ENCODE data around the gene MCHR2.
A peak's percentile ranks its signal among the peaks of the same experiment; 100 is the strongest.
"Not testable (repeated sequence)": the region's sequence is repeated elsewhere in the genome, so short reads cannot be mapped to it uniquely, and the experiment has no call there.

Gene MCHR2, protein sequence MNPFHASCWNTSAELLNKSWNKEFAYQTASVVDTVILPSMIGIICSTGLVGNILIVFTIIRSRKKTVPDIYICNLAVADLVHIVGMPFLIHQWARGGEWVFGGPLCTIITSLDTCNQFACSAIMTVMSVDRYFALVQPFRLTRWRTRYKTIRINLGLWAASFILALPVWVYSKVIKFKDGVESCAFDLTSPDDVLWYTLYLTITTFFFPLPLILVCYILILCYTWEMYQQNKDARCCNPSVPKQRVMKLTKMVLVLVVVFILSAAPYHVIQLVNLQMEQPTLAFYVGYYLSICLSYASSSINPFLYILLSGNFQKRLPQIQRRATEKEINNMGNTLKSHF

DNA sequence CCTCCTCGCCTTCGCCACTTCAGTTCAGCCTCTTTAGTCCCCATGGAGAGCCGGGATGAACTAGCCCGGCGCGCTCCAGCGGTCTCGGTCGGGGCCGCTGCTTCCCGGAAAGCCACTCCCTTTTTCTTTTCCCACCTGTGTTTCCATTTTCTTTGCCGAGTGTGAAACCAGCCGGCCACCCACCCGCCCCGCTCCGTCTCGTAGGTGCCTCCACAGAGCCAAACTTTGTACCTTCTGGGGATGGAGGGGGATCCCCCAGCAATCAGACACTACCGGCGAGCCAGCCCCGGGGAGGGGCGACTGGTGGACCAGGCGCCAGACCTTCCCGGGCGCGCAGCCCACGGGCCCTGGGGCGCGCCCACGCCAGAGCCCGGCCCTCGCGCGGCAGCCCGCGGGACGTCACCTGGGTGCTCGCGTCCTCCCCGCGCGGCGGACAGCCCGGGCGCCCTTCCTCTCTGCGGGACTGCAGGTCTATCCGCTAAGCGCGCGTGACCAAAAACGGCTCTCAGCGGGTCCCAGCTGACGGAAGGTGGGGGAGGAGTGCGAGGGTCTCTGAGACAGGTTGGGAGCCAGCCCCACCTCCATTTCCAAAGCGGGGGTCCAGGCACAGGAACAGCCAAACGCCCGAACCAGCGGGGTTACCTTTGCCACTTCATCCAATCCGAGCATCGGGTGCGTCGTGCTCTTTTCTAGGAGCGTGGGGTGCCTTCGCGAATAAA lies at the start of gene MCHR2:
Gene MCHR2 (minus strand): TSS at position 691 of the 719 bp plus-strand sequence. CDS start 38,076 bp downstream, outside the sequence.
- DNase-seq = no peak

DNA sequence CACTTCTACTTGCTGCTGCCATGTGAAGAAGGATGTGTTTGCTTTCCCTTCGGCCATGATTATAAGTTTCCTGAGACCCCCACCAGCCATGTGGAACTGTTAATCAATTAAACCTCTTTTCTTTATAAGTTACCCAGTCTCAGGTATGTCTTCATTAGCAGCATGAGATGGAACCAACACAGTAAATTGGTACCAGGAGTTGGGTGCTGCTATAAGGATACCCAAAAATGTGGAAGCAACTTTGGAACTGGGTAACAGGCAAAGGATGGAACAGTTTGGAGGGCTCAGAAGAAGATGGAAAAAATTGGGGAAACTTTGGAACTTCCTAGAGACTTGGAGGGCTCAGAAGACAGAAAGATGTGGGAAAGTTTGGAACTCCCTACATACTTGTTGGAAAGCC lies 44.5 kb upstream of the MCHR2 start:
- not testable (repeated sequence) for DNase-seq

DNA sequence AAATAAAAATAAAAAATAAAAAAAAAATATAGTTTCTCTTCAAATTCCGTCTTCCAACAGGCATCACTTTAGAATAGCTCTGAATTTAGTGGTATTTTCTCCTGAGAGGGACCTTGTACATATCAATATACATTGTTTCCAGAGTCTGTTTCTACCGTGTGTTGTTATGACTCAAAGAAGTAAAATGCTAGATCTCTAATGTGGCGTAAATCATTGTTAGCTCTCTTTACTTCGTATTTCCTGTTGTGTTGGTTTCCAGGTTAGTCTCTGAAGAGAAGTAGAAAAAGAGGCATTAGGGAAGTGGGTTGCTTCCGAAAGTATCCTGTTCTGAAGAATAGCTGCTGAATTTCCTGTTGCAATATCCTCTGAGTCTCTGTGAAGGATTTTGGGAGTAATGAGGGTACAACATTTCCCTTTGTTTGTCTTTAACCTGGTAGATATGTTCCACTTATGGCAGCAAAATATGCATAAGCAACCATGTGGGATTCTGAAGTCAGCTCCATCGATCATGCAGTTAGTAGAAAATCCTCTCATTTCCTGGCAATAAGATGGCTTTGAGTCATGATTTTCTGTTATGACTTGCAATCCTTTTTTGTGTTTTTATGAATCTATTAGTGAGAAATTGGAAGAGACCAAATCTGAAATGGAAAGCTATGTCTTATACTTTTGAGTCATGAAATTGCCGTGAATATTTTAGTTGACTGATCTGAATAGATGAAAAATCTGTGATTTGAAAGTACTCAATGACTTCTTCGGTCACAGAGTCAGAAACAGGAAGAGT lies 42.0 kb upstream of the MCHR2 start:
- no peak for DNase-seq

DNA sequence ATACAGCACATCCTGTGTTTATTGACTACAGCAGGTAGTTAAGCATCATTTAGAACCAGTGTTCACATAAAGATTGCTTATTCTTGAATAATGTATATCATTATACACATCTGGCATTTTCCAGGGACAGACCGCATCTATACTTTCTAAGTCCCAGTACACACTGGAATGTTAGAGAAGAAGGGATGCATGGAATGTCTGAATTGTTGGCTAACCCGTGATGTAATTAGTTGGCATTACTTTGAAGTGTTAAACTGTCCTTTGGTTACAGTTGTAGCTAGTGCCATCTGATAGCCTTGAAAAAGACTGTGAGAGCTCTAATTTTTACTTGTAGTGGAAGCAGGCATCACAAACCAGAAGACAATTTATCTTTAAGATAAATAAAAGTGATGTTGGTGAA lies 29.8 kb upstream of the MCHR2 start:
- no peak for DNase-seq

DNA sequence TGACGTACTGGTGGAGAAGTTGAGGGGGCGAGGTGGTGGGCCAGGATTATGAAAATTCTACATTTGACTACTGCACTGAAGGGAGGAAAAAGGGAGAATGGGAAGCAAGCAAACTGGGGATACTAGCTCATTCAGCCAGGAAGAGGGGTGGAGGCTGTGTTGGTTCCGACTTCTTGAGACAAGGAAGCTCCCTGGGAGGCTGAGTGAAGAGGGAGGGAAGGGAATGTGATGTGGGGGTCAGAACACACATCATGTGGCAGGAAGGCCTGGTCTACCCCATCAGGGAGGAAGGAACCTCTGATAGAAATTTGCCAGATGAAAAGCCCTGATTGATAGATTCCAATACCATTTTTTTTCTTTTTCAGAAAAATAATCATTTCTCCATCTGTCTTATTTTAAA lies 28.8 kb upstream of the MCHR2 start:
- DNase-seq = no peak

DNA sequence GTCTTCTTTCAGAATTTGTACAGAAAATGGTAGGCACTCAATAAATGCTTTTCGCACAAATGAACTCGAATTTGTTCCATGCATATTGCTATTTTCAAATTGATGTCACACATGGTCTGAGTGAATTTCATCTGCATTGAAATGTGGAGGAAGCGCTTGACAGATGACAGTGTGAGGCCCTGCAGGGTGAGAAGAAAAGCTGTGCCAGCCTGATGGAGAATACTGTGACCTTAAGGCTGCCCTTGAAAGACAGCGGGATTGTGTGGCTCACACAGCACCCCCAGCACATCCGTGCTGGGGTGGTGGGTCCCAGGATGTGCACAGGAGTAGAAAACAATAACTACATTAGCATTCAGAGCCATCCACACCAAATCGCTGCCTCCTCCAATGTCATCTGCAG lies 14.8 kb upstream of the MCHR2 start:
- DNase-seq = no peak

GRCh38 chr6:100001915-100002388 lies 7.9 kb upstream of the MCHR2 start:
- peak; percentile 17 for DNase-seq

DNA sequence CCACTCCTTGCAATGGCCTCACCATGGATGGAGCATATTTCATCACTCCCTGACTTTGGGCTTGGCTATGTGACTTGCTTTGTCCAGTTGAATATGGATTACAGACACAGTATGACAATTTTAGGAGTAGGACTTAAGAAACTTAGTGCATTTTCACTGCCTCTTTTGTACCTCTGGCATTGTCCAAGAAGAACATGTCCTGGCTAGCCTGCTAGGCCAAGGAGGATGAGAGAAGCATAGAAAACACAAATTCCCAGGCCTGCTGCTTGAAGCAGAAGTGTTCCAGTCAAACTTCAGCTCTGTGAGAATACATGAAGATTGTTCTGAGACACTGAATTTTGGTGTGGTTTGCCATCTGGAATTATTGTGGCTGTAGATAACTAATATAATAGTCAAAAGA lies 3.1 kb upstream of the MCHR2 start:
- no peak for DNase-seq

GRCh38 chr6:99995916-99996315 lies 1.9 kb upstream of the MCHR2 start:
- DNase-seq = no peak

DNA sequence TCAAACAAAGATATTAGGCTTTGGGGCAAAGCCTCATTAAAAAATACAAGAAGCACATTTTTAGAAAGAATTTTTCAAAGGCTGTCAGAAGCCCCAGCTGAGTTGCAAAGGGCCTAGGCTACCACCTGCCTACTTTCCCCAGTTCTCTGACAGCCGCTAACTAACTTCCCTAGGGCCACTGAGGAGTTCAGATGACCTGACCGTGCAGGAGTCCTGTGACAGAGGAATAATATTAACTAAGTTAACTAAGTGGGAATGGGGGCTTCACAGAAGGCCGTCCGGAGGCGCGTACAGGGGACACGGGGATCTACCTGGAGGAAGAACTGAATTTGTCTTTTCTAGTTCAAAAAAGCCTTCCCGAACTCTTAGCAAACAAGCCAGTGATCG lies 884 bp downstream of the MCHR2 start:
- DNase-seq = no peak

DNA sequence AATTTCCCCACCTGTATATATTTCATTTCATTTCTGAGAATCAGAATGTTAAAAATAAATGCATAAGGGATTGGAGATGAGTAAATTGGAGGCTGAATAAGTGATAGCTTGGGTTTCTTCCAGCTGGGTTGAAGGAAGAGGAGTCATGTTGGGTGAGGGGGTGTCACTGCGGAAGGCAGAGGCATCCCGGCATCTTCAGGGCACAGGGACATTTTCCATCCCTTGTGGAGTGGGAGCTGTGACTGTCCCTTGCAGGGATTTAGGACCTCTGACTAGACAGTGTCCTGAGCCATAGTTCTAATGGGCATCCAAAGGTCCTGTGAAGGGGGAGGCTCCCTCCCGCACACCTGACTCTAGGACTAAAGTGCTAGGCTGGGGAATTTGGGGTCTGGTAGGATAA lies 2.1 kb downstream of the MCHR2 start:
- DNase-seq = no peak

- DNase-seq = no peak
Observed at GRCh38 chr6:99980741-99981140, 13.3 kb downstream of the MCHR2 start.

DNA sequence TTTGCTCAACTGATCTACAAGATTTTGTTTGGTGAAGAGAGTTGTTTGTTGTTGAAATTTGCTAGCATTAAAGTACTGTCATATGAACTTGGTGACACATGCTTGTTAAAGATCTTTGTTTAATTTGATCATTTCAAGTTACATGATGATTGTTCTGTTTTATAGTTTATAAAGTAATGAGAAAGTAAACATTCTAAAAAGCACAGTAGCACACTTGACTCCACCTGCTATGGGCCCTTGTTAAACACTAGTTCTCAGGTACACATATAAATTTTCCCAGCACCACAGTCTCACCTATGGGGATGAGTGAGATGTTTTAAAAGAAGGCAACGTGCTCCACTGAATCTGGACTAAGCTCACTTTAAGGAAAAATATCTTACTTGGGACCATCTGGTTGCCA lies 14.1 kb downstream of the MCHR2 start:
- DNase-seq = no peak

GRCh38 chr6:99967052-99967451 lies 27.0 kb downstream of the MCHR2 start:
- no peak for DNase-seq

- no peak for DNase-seq
Observed at GRCh38 chr6:99960027-99960426, 34.0 kb downstream of the MCHR2 start.

- DNase-seq = no peak
Observed at GRCh38 chr6:99951016-99951805, 42.8 kb downstream of the MCHR2 start.

DNA sequence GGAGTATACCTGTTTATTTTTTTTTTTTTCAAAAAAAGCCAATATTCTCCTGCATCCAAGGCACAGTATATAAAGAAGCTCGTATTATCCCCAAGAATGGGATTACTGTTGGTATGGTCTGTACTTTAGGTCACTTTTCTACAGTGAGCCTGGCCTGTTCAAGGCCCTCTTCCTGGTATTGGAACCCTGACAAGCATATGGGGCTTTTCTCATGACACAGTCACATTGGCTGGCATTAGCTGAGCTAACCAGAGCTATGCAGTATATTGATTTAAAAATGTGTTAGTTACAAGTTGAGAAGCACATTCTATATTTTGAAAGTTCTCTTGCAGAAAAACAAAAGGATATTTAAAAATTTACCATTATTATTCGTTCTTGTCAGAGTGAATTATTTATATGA lies 48.0 kb downstream of the MCHR2 start:
- DNase-seq = no peak

- DNase-seq = no peak
Observed at GRCh38 chr6:99943846-99944245, 50.2 kb downstream of the MCHR2 start.

- no peak for DNase-seq
Observed at GRCh38 chr6:99940582-99940981, 53.4 kb downstream of the MCHR2 start.

- DNase-seq = no peak
Observed at GRCh38 chr6:99933129-99933528, 60.9 kb downstream of the MCHR2 start.

GRCh38 chr6:99912657-99913056 lies 81.4 kb downstream of the MCHR2 start:
- no peak for DNase-seq

DNA sequence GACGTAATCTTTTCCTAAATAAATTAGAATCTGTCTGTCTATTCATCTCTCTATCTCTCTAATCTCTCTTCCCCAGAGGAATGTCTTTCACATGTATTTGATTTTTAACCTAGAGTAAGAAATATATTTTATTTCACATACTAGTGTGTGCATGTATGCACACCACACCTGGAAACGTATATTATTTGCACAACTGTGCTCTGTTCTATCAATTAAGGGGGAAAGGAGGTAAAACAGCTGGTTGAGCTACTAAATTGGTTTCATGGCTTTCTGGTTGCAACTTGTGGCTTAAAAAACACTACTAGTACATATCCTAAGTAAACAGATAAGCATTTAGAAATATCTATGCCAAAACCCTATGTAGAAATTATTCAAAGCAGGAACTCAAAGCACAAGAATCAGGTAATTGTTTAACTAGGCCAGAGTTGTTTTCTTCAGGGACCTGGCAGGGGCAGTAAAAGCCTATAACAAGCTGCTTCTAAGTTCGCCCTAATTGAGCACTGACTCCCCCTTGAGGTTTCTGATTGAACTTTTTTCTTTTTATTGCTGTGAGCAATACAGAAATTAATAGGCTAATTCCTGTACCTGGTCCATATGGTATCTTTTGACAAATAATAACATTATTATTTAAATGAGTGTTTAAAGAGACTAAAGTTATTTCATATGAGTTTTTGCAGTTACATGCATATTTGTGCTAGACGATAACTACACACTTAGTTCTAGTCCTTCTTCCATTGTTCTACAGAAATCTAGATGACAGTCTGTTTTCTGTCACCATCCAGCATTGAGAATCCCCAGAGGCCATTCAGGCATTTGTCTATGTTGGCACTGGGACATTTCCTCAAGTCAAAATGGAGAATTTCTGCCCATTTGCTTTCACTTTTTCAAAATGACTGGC lies 88.6 kb downstream of the MCHR2 start:
- DNase-seq = no peak

Measured in CD4-positive, alpha-beta T cell treated with Interleukin-6 for 4 hours (primary cell).